HG03039 (cell line): Measurements from ENCODE around the gene C10orf105.

ENCODE experiments used
- ATAC-seq: cut with Tn5 transposase; IDR thresholded peaks from one replicate; pipeline ENCODE4 v1.9.1; 2021; ENCODE audit warnings: mild to moderate bottlenecking, moderate library complexity; ENCODE audit not compliant: unreplicated experiment

Gene C10orf105

GRCh38 chr10:71701496-71702132, 18.0 kb downstream of the C10orf105 start:
- no peak for ATAC-seq

GRCh38 chr10:71700731-71701368, 18.7 kb downstream of the C10orf105 start:
- no peak for ATAC-seq

- ATAC-seq = no peak
These were observed 20.8 kb downstream of the C10orf105 start for GRCh38 chr10:71698737-71699136.

- no peak for ATAC-seq
These were observed 21.5 kb downstream of the C10orf105 start for GRCh38 chr10:71697938-71698709.

GRCh38 chr10:71696628-71697326, 22.8 kb downstream of the C10orf105 start:
- ATAC-seq = no peak

- ATAC-seq = no peak
These were observed 23.8 kb downstream of the C10orf105 start for GRCh38 chr10:71695502-71696476.

- ATAC-seq = peak; percentile 75
These were observed 25.0 kb downstream of the C10orf105 start for GRCh38 chr10:71694567-71694968.

GRCh38 chr10:71694039-71694501, 25.5 kb downstream of the C10orf105 start:
- peak; percentile 12 for ATAC-seq

- ATAC-seq = no peak
These were observed 26.2 kb downstream of the C10orf105 start for GRCh38 chr10:71693377-71693776.

GRCh38 chr10:71692598-71693306, 26.8 kb downstream of the C10orf105 start:
- no peak for ATAC-seq

- ATAC-seq = no peak
These were observed 28.2 kb downstream of the C10orf105 start for GRCh38 chr10:71691405-71691804.

GRCh38 chr10:71690094-71690720, 29.4 kb downstream of the C10orf105 start:
- ATAC-seq = no peak

- ATAC-seq = no peak
These were observed 31.3 kb downstream of the C10orf105 start for GRCh38 chr10:71688256-71688655.

GRCh38 chr10:71687480-71687879, 32.1 kb downstream of the C10orf105 start:
- ATAC-seq = no peak

GRCh38 chr10:71687077-71687476, 32.5 kb downstream of the C10orf105 start:
- no peak for ATAC-seq

- no peak for ATAC-seq
These were observed 33.9 kb downstream of the C10orf105 start for GRCh38 chr10:71685554-71686232.

GRCh38 chr10:71684356-71685173, 35.0 kb downstream of the C10orf105 start:
- no peak for ATAC-seq

GRCh38 chr10:71683301-71683700, 36.3 kb downstream of the C10orf105 start:
- no peak for ATAC-seq
